Measurements from ENCODE around the gene CBX3.
"Not testable (repeated sequence)": the region's sequence is repeated elsewhere in the genome, so short reads cannot be mapped to it uniquely, and the experiment has no call there.

CBX3 gene

DNA sequence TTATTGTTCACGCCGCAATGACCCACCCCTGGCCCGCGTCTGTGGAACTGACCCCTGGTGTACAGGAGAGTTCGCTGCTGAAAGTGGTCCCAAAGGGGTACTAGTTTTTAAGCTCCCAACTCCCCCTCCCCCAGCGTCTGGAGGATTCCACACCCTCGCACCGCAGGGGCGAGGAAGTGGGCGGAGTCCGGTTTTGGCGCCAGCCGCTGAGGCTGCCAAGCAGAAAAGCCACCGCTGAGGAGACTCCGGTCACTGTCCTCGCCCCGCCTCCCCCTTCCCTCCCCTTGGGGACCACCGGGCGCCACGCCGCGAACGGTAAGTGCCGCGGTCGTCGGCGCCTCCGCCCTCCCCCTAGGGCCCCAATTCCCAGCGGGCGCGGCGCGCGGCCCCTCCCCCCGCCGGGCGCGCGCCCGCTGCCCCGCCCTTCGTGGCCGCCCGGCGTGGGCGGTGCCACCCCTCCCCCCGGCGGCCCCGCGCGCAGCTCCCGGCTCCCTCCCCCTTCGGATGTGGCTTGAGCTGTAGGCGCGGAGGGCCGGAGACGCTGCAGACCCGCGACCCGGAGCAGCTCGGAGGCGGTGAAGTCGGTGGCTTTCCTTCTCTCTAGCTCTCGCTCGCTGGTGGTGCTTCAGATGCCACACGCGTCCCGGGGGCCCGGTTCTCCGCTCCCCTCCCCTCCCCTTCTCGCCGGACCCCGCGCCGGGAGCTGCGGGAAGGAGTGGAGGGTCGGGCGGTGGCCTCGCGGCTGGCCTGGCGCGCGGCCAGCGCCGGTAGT lies at the start of gene CBX3:
Gene CBX3, plus strand, starts transcription at position 499 of the 772 bp plus-strand sequence. CDS start 1,254 bp downstream, outside the sequence.
- peak; percentile 83 for DNase-seq

- DNase-seq = peak; percentile 83
Measured at GRCh38 chr7:26151953-26152781, 49.4 kb upstream of the CBX3 start, which contains the start of gene NFE2L3. NFE2L3 (plus strand) TSS chr7:26152198; CDS start chr7:26152499, 301 bp downstream.

DNA sequence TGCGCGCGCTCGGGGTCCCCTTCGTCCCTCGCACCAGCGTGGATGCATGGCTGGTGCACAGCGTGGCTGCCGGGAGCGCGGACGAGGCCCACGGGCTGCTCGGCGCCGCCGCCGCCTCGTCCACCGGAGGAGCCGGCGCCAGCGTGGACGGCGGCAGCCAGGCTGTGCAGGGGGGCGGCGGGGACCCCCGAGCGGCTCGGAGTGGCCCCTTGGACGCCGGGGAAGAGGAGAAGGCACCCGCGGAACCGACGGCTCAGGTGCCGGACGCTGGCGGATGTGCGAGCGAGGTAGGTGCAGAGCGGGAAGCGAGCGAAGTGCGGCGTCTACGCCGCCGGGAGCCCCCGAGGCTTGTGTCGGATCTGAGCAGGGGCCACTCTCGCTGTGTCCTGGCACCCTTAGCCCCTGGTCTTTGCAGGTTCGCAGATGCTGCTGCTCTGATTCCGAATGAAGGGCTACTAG lies 48.7 kb upstream of the CBX3 start:
- peak; percentile 42 for DNase-seq

DNA sequence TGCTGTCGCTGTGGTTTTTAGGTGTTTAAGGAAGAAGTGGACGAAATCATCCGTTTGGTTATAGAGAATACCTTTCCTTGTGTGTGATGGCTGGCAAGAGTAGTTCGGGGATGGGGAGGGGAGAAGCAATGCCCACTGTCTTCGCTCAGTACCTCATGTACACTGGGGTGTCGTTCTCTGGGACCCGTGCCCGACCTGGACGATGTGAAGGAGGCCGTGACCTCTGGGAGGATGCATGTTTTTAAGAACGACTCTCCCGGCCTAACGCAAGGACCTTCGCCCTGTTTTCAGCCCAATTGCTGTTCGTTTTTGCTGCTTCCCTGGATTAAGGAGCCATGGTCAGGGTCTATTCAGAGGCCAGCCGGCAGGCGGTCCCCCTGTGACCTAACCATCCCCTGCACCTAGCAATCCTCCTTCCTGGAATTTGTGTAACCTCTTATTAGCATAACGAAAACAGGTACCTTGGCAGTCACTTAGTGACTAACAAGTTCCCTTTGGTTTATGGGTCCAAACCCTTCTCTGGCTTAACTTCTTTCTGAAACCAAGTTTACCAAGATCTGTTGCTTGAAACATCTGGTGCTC lies 48.2 kb upstream of the CBX3 start:
- peak; percentile 20 for DNase-seq

- DNase-seq = no peak
Measured at GRCh38 chr7:26153823-26154783, 47.4 kb upstream of the CBX3 start.

DNA sequence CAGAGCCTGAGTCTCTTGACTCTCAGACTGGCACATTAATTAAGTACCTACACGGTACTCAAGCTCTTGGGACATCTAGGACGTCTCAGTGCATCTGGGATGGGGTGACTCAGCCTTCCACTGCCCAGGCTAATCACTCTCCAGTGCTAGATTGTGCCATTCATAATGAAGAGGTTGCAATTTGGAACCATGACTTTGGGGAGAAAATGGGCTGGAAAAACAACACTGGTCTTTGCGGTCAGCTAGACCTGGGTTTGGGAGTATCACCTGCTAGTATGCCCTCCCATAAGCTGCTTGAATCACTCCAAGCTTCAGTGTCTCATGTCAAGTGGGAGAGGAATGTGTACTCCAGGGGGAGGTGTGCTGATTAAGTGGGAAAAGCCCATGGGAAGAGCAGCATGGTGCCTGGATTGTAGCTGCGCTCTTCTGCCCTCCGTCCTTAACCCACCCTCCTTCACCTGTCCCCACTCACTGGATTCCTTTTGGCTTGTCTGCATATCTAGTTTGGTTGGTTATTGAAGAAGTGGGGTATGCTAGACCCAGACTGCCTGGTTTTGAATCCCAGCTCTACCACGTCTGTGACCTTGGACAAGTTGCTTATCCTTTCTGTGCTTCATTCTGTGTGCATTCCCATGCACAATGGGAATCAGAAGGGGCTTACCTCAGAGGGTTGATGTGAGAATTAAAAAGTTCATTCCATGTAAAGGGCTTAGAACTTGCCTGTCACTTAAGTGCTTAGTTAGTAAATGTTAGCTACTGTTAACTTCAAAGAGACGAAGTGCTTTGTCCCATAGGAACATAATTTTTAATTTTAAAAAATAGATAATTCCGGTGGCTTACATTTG lies 45.8 kb upstream of the CBX3 start:
- no peak for DNase-seq

DNA sequence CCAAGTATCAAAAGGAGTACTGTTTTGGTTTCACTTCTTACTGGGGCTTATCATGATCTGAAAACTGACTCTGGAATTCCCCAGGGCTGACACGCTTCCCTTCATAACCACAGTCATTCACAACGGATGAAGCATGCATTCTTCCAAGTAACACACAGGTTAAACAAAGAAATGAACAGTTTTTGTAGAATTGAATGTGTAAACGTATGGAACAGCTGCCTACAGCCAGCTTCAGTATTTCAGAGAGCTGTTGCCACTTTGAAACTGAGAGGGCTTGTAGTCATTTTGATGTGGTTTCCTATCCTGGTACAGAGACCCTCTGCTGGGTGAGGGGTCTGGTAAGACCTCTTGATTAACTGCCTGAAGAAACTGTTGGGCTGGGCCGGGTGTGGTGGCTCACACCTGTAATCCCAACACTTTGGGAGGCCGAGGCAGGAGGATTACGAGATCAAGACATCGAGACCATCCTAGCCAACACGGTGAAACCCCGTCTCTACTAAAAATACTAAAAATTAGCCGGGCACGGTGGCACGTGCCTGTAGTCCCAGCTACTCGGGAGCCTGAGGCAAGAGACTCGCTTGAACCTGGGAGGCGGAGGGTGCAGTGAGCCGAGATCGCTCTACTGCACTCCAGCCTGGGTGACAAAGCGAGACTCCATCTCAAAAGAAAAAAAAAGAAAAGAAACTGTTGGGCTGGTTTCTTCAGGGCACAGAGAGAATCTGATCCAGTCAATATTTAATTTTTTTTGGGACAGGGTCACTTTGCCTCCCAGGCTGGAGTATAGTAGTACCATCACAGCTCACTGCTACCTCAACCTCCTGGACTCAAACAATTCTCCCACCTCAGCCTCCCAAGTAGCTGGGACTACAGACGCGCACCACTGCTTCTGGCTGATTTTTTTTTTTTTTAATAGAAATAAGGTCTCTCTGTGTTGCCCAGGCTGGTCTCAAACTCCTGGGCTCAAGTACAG lies 44.8 kb upstream of the CBX3 start:
- peak; percentile 60 for DNase-seq

- DNase-seq = no peak
Measured at GRCh38 chr7:26157520-26158105, 43.9 kb upstream of the CBX3 start.

DNA sequence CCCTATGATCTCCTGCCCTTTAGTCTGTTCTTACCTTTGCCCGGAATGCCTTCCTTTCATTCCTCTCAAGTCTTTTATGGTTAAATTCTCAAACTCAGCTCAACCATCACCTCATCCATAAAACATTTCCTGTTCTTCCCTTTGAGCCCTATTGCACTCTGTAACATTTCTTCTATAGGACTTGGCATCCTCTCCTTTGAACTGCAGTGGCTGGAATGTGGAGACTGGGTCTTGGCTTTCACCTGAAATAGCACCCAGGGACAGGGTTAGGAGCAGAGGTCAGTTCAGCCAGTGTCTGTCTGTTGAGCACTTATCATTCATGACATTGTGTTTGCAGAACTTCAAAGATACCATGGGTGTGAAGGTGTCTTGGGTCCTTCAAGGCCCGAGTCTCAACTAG lies 42.3 kb upstream of the CBX3 start:
- DNase-seq = no peak

GRCh38 chr7:26160896-26161295 lies 40.6 kb upstream of the CBX3 start:
- DNase-seq = no peak

GRCh38 chr7:26162431-26162830 lies 39.1 kb upstream of the CBX3 start:
- no peak for DNase-seq

- not testable (repeated sequence) for DNase-seq
Measured at GRCh38 chr7:26163804-26164203, 37.7 kb upstream of the CBX3 start.

- DNase-seq = no peak
Measured at GRCh38 chr7:26165950-26166683, 35.4 kb upstream of the CBX3 start.

DNA sequence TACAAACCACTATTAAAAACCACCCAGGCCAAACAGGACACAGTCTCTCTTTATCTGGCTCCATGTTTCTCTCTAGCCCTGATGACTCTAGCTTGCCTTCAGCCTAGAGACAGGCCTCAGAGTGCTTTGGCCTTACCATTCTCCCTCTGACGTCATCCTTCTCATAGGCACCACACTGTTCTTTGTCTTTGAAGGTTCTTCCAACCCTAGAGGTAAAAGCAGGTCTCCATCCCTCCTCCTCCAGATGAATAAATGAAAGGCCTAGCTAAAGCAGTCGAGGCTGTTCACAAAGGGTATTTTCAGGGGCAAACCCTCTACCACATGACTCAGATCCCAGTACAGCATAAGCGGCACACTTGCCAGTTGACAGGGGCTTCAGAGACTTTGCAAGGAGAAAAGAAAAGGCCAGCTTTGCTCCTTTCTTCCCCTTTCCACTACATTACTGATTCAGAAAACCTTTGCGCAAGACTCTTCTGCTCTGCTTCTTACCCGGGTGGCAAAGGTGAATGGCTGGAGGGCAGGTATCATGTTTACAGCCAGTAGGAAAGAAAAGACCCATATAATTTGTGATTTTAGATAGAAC lies 34.8 kb upstream of the CBX3 start:
- no peak for DNase-seq

DNA sequence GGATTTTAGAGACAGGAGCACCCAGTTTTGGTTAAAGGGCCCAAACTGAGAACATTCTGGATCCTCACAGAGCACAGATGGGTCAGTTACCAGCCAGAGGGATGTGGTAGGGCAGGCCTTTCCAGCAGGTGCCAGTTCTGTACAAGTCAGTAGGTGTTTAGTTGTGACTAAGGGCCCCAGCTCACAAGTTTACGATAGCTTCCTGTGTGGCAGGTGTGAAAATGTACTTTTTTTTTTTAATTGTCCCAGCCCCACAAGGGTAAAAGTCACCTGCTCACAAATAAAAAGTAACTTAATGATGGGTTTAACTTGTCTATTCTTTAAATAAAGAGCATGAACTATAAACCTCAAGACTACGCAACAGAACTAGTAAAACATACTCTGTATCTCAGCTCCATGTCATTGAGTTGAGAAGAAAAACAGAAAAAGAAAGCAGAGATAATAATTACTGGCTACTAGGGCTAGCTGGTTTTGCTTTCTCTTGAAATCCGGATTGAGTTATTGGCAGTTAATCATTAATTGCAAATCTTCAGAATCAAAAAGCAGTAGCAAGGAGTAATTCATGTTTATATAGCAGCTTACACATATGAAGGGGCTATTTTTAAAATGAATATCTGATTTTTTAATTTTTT lies 34.1 kb upstream of the CBX3 start:
- DNase-seq = no peak

DNA sequence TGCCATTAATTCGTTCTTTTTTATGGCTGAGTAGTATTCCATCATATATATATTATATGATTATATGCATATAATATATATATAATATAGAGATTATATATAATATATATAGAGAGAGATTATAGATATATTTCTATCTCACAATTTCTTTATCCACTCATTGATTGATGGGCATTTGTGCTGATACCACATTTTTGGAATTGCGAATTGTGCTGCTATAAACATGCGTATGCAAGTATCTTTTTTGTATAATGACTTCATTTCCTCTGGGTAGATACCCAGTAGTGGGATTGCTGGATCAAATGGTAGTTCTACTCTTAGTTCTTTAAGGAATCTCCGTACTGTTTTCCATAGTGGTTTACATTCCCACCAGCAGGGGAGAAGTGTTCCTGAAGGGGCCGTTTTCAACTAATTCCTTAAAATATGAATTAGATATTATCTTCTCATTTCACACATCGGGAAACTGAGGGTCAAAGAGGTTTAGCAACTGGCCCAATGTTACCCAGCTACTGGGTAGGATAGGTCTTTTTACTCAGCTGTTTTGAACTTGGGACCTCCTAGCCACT lies 33.0 kb upstream of the CBX3 start:
- no peak for DNase-seq

DNA sequence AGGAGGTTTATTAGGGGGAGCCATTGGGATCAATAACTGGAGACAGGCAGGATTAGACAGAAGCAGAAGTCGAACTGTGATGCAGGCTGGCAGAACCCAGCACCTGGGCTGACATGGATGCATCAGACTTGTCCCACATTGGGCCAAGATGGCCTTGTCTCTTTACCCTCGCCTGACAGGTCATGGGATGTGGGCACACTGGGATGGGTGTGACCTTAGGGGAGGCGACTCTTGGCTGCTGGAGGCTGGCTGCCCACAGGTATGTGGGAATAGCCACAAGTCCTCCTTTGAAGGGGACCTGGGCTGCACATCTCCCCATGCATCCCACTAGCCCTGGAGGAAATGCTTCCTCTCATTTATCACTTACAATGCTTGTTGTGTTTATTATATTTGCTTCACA lies 32.3 kb upstream of the CBX3 start:
- DNase-seq = no peak

- DNase-seq = no peak
Measured at GRCh38 chr7:26170663-26171062, 30.9 kb upstream of the CBX3 start.

Measured in activated naive CD4-positive, alpha-beta T cell treated with anti-CD3 and anti-CD28 coated beads, Interleukin-2, amount 50 U/mL, for 16 hours (primary cell).